Mammary epithelial cell (primary cell): ENCODE data around the gene METRN.

Experiments used
- EZH2 ChIP-seq: IDR thresholded peaks from 2 replicates; pipeline ENCODE4 v1.6.1; 2012; ENCODE audit warnings: low read length, inconsistent platforms, borderline replicate concordance
- TF ChIP-seq, protein P1 (sequence below), 2 donors: IDR thresholded peaks in 1 of 2; conservative IDR thresholded peaks in 1 of 2; 2 replicates each; pipeline ENCODE4 v1.5.1; 2011 to 2012; ENCODE audit warnings: inconsistent platforms in 2 of 2, low read length in 2 of 2, mild to moderate bottlenecking in 2 of 2, control low read depth in 1 of 2, low read depth in 1 of 2; ENCODE audit not compliant: insufficient read depth in 1 of 2; ENCODE audit errors: extremely low read depth in 1 of 2

- TF ChIP-seq, protein P1, sequence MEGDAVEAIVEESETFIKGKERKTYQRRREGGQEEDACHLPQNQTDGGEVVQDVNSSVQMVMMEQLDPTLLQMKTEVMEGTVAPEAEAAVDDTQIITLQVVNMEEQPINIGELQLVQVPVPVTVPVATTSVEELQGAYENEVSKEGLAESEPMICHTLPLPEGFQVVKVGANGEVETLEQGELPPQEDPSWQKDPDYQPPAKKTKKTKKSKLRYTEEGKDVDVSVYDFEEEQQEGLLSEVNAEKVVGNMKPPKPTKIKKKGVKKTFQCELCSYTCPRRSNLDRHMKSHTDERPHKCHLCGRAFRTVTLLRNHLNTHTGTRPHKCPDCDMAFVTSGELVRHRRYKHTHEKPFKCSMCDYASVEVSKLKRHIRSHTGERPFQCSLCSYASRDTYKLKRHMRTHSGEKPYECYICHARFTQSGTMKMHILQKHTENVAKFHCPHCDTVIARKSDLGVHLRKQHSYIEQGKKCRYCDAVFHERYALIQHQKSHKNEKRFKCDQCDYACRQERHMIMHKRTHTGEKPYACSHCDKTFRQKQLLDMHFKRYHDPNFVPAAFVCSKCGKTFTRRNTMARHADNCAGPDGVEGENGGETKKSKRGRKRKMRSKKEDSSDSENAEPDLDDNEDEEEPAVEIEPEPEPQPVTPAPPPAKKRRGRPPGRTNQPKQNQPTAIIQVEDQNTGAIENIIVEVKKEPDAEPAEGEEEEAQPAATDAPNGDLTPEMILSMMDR (conservative IDR thresholded peaks at IDR 0.05 in 1 of 2, IDR thresholded peaks at IDR 0.05 in 1 of 2; ENCODE audit: extremely low read depth in 1 of 2, insufficient read depth in 1 of 2, low read depth in 1 of 2, low read length in 2 of 2) = no peak
- TF ChIP-seq EZH2 = no peak
Observed at GRCh38 chr16:740459-740763, 25.5 kb downstream of the METRN start.
